Astrocyte of the spinal cord (primary cell): ENCODE results near the gene FGD4.

Experiments
- DNase-seq: peaks from one replicate; pipeline ENCODE4 v3.0.0; 2011; ENCODE audit warnings: low read depth, low spot score
- H3K4me3 ChIP-seq: 2 replicates; pipeline ENCODE4 v1.5.1; 2011; ENCODE audit warnings: low read depth, mild to moderate bottlenecking, low read length, moderate library complexity
- CTCF ChIP-seq: IDR thresholded peaks from 2 replicates; pipeline ENCODE4 v1.5.1; 2012; ENCODE audit warnings: low read depth, mild to moderate bottlenecking, low read length, inconsistent platforms
- in situ Hi-C: cut with HindIII; loops from 2 replicates; pipeline ENCODE4 v1.10.0; 2017; ENCODE audit warnings: low sequenced_read_pairs

The FGD4 gene

GRCh38 chr12:32382226-32382625 lies 17.1 kb upstream of the FGD4 start:
- no peak for TF ChIP-seq CTCF
- no peak overlapping the region for H3K4me3 ChIP-seq
- DNase-seq: no peak
- in situ Hi-C loops: no loop called here

- H3K4me3 ChIP-seq: peak overlapping the region; percentile 26
- peak; percentile 7 for DNase-seq
- in situ Hi-C loops: no loop called here
- no peak for TF ChIP-seq CTCF
Measured at GRCh38 chr12:32390572-32391219, 8.7 kb upstream of the FGD4 start.

GRCh38 chr12:32395026-32395425 lies 4.3 kb upstream of the FGD4 start:
- in situ Hi-C loops: no loop called here
- no peak overlapping the region for H3K4me3 ChIP-seq
- TF ChIP-seq CTCF: no peak
- no peak for DNase-seq

- H3K4me3 ChIP-seq: no peak overlapping the region
- no peak for DNase-seq
- no peak for TF ChIP-seq CTCF
- in situ Hi-C loops: no loop called here
Measured at GRCh38 chr12:32397696-32398095, 1.7 kb upstream of the FGD4 start.

- in situ Hi-C loops: no loop called here
- H3K4me3 ChIP-seq: no peak overlapping the region
- no peak for TF ChIP-seq CTCF
- no peak for DNase-seq
Measured at GRCh38 chr12:32398181-32398580, 1.2 kb upstream of the FGD4 start.

GRCh38 chr12:32398816-32399369 lies 465 bp upstream of the FGD4 start:
- in situ Hi-C loops: no loop called here
- DNase-seq: no peak
- no peak for TF ChIP-seq CTCF
- peak overlapping the region; percentile 64 for H3K4me3 ChIP-seq
